Muscle layer of duodenum (tissue), 2 donors: Measurements from ENCODE around the gene SLC31A1.
"Not testable (repeated sequence)": the region's sequence is repeated elsewhere in the genome, so short reads cannot be mapped to it uniquely, and the experiment has no call there.

Source experiments
- H3K27ac ChIP-seq: one replicate; pipeline ENCODE4 v1.7.0; 2013; ENCODE audit warnings: mild to moderate bottlenecking, low read length
- H3K27me3 ChIP-seq: one replicate; pipeline ENCODE4 v1.7.0; 2013; ENCODE audit warnings: low read depth, mild to moderate bottlenecking, control low read depth, low read length
- H3K36me3 ChIP-seq, 2 donors: one replicate each; pipeline ENCODE4 v1.7.0; 2013; ENCODE audit warnings: low read length in 2 of 2, control low read depth in 1 of 2, mild to moderate bottlenecking in 1 of 2; ENCODE audit not compliant: insufficient read depth in 2 of 2, control insufficient read depth in 1 of 2
- H3K4me1 ChIP-seq, 2 donors: one replicate each; pipeline ENCODE4 v1.7.0; 2013; ENCODE audit warnings: low read length in 2 of 2, mild to moderate bottlenecking in 2 of 2, control low read depth in 1 of 2, moderate library complexity in 1 of 2; ENCODE audit not compliant: insufficient read depth in 2 of 2, control insufficient read depth in 1 of 2
- H3K4me3 ChIP-seq, 2 donors: one replicate each; pipeline ENCODE4 v1.7.0; 2013; ENCODE audit warnings: low read length in 2 of 2, low read depth in 1 of 2, mild to moderate bottlenecking in 1 of 2
- H3K9me3 ChIP-seq, 2 donors: one replicate each; pipeline ENCODE4 v1.7.0; 2013; ENCODE audit warnings: low read length in 2 of 2, control low read depth in 1 of 2, mild to moderate bottlenecking in 1 of 2; ENCODE audit not compliant: control insufficient read depth in 1 of 2
- donor health status: healthy.

The SLC31A1 gene

DNA sequence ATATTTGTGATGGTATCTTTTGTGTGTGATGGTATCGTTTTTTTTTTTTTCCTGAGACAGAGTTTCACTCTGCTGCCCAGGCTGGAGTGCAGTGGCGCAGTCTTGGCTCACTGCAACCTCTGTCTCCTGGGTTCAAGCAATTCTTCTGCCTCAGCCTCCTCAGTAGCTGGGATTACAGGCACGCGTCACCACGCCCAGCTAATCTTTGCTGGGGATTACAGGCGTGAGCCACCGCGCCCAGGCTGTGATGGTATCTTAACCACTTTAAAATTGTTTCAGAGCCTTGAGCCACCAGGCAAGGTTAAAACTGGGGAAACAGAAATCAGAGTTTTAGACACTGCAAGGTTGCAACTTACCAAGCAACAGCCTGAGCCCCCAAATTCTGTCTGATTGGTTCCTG lies 74.9 kb downstream of the SLC31A1 start:
- H3K27me3 ChIP-seq, H3K4me1 ChIP-seq, H3K27ac ChIP-seq, H3K9me3 ChIP-seq, H3K4me3 ChIP-seq: not testable (repeated sequence)
- peaks cover 10 to 23% of the 10 kb centered on the region in 2 donors for H3K36me3 ChIP-seq

DNA sequence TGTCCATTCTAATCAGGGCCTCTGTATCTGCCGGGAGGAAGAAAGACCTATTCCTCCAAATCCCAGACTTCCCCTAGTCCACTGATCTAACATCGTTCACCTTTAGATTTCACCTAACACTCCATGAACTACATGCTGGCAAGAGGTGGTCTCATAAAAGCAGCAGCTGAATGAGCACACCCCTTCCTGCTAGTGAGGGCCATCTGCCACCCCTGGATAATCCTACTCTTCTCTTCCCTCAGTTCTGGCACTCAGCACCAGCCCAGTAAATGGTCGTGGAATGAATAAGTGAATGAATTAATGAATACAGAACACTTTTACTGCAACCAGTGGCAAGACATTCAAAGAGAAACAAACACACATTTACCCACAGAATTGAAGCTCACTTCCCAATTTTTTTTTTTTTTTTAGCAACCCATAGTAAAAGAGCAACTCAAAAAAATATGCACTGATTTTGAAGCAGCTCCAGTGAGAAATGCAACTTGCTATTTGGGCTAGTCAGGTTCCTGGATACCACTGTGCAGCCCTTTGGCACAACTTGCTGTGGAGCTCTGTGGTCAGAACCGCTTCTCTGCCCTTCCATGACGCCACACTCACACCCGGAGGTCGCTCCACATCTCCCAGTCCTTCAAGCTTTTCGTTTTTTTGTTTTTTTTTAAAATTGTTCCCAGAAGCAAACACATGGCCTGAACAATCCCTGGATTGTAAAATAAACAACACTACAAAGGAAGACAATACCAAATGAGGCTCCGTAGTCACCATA lies 75.6 kb downstream of the SLC31A1 start:
- no peaks in the 10 kb centered on the region for H3K27me3 ChIP-seq
- no peaks in the 10 kb centered on the region for H3K9me3 ChIP-seq
- peaks cover 6 to 16% of the 10 kb centered on the region in 2 donors for H3K36me3 ChIP-seq
- no peak overlapping the region for H3K4me3 ChIP-seq
- no peaks in the 10 kb centered on the region for H3K4me1 ChIP-seq
- no peak overlapping the region for H3K27ac ChIP-seq

DNA sequence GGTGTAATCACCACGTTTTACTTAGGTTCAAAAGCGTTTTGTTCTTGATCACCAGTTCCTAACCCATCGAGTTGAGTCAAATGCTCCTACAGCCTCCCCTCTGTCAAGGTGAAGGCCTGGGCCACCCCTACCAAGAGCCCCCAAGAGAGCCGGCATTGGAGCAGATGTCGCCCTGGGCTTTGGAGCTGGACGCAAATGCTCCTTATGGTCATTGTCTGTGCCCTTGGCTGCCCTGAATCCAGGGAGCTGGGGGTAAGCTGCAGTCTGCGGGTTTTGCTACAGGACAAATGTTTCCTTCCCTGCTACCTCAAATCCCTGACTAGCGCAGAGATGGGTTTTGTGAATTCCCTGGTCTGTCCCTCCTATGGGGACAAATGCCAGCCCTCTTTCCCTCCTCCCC lies 77.0 kb downstream of the SLC31A1 start:
- Histone ChIP-seq H3K4me3 (no peak overlapping the region), H3K4me1 (no peaks in the 10 kb centered on the region), H3K9me3 (no peaks in the 10 kb centered on the region), H3K27me3 (no peaks in the 10 kb centered on the region), H3K27ac (no peak overlapping the region), H3K36me3 (peaks cover 0 to 3% of the 10 kb centered on the region in 2 donors)

DNA sequence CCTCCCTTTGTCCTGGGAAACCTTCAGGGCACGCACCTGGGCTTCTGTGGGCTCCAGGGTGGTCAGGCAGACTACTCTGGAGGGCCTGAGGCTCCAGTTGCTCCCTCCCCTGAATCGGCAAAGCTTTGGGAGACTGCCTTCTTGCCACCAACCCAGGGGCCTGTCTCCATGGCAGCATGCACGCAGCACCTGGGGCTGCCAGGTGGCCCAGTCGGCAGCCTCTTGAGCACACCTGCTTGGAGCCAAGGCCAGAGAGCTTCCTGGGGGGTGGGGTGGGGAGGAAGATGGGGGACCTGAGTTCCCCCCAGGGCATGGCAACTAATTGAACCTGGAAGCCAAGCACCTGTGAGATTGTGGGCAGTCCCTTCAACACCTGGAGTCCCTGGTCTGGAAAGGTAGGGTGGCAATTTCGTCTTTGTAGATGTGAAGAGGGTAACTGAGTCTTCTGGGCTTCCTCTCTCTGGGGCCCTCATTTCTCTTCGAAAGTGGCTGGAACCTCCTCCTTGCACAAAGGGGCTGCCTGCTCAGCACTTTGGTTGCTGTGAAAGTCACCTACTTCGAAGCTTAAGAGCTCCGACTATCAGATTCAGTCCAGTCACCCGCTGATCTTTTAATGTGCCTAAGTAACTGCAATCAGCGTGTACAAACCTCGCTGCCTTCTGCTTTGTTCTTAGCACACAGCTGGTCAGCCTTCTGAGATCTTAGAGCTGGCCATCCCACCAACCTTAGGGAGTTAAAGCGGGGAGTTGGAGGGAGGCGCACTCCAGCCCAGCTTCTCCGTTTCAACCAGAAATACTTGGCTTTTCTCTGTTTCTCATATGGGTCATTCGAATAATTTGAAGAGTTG lies 77.8 kb downstream of the SLC31A1 start:
- H3K4me3 ChIP-seq = no peak overlapping the region
- no peak overlapping the region for H3K27ac ChIP-seq

DNA sequence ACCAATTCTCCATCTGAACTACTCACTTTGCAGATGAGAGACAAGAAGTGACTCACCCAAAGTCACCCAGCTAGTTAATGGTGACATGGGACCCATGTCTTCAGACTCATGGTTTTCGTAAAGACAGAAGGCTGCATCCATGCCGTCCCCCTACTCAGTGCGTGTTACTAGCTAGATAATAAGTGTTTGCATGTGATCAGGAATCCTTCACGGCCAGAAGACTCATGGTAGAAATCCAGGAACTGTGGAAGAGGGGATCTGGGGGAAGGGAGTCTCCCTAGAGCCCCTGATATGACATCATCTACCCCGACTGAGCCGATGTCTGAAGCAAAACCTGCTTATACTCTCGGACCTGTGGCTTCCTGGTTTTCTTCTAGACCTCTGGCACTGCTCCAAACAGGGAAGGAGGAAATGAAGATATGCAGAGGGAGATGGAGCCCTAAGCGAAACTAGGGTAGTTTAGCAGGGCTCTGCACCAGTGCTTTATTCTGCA lies 78.5 kb downstream of the SLC31A1 start:
- Histone ChIP-seq H3K36me3 (no peaks in the 10 kb centered on the region), H3K27ac (no peak overlapping the region), H3K4me1 (no peaks in the 10 kb centered on the region), H3K4me3 (no peak overlapping the region), H3K27me3 (no peaks in the 10 kb centered on the region), H3K9me3 (no peaks in the 10 kb centered on the region)

More for the DNA sequence above, 77.8 kb downstream of the SLC31A1 start:
- no peaks in the 10 kb centered on the region for H3K9me3 ChIP-seq
- no peaks in the 10 kb centered on the region for H3K4me1 ChIP-seq
- no peaks in the 10 kb centered on the region for H3K36me3 ChIP-seq
- H3K27me3 ChIP-seq = no peaks in the 10 kb centered on the region

DNA sequence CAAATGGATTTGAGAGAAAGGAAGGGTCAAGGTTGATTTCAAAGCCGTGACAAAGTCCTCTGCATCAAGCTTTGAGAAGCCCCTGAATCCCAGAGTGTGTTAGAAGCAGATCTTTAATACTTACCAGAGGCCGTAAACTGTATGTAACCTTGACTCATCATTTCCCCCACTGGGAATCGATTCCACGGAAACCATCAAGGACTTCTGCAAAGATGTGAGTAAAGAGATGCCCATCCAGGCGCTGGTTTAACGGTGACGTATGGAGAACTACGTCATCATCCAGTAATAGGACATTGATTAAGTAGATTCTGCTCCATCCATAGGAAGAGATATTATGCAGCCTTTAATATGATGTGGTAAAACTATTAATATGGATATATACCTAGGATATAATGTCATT lies 80.2 kb downstream of the SLC31A1 start:
- Histone ChIP-seq H3K27ac (no peak overlapping the region), H3K4me3 (no peak overlapping the region), H3K36me3 (no peaks in the 10 kb centered on the region), H3K27me3 (no peaks in the 10 kb centered on the region), H3K9me3 (no peaks in the 10 kb centered on the region), H3K4me1 (no peaks in the 10 kb centered on the region)

DNA sequence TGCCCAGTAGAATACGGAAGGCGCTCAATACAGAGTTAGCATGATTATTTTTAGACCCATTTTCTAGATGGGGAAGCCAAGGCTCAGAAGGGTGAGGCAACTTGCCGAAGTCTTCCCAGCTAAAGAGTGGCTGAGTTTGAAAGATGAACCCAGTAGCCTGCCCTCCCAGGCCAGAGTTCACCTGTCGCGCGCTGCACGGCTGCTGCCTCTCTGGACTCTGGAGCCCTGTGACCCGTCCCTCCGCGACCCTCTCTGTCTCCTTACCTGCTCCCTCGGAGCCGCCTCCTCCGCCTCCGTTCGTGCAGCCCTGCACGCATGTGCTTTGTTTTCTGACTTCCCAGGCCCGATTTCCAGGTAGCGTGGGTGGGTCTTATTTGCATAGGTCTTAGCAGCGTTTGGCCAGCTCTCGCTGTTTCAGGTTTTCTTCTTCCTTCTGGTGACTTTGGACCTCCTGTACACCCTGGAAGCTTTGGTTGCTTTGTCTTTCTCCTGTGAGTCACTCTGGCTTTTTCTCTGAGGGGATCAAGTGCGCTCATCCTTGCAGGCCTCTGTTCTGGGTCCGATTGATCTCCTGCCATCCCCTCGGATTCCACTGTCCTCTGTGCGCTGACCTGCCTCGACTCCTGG lies 81.6 kb downstream of the SLC31A1 start, which contains the start of gene RNF183:
Gene RNF183 (minus strand): TSS at position 585 of the 627 bp plus-strand sequence. CDS start 5,192 bp downstream, outside the sequence.
- H3K27ac ChIP-seq = no peak within 1 kb of the TSS
- H3K4me3 ChIP-seq = no peak within 1 kb of the TSS
- no peaks in the 10 kb centered on the region for H3K27me3 ChIP-seq
- H3K4me1 ChIP-seq = no peaks in the 10 kb centered on the region
- H3K9me3 ChIP-seq = no peaks in the 10 kb centered on the region
- H3K36me3 ChIP-seq = no peaks in the 10 kb centered on the region

DNA sequence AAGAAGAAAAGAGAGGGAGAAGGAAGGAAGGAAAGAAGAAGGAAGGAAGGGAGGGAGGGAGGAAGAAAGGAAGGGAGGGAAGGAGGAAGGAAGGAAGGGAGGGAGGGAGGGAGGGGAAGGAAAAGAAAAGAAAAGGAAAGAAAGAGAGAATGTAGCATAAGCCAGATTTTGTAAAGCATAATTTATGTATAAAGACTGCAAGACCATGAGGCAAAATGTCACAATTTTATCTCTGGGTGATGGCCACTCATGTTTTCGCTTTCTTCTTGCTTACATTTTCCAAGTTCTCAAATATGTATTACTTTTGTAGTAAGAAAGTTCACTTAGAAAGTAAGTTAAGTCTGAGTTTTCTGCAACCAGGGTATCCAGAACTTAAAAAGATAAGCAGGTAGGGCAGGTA lies 85.2 kb downstream of the SLC31A1 start:
- Histone ChIP-seq H3K4me3 (no peak overlapping the region), H3K36me3 (no peaks in the 10 kb centered on the region), H3K27me3 (no peaks in the 10 kb centered on the region), H3K27ac (no peak overlapping the region), H3K9me3 (no peaks in the 10 kb centered on the region), H3K4me1 (no peaks in the 10 kb centered on the region)

DNA sequence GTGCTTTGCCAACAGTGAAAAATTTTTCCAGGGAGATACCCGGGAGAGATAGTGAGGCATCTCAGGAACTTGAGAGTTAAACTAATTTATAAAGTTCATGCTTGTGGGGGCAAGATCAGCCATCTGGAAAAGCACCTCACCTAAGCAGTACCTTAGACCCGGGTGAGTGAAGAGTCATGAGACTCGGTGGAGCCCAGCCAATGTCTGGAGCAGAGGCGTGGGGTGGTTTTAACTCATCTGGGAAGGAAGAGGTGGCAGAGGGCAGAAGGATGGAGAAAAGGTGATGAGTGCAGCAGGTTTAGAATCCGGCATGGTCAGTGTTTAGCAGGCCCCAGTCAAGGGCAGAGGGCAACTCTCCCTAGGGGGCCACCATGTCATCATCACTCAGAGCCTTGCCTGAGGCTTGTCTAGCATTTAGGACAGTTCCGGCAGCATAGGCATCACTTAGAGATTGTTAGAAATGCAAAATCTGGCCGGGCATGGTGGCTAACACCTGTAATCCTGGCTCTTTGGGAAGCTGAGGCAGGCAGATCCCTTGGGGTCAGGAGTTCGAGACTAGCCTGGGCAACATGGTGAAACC lies 86.1 kb downstream of the SLC31A1 start:
- Histone ChIP-seq H3K4me1 (no peaks in the 10 kb centered on the region), H3K27me3 (no peaks in the 10 kb centered on the region), H3K27ac (no peak overlapping the region), H3K9me3 (no peaks in the 10 kb centered on the region), H3K4me3 (no peak overlapping the region), H3K36me3 (no peaks in the 10 kb centered on the region)

DNA sequence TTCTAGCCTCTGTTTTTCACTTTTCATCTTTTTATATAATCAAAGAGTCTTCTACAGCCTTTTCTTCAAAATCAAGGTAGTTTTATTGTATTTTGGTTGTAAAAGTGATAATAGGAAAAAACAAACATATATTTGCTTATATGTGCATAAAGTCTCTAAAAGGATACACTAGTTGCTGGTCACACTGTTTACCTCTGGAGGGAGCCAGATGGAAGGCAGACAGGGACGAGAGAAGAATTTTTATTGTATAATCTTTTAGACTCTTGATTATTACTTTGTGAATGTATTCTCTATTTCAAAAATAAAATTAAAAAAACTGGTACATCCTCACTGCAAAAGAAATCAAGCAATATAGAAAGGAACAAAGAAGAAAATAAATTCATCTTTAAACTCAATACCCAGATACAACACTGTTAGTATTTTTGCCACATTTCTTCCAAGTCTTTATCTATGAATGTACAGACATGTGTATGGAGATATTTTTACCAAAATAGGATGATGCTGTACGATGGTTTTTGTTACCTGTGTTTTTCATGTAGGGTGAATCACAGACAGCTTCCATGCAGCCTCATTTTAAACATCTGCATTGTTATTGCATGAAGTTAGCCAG lies 88.0 kb downstream of the SLC31A1 start:
- Histone ChIP-seq H3K27ac (no peak overlapping the region), H3K9me3 (no peaks in the 10 kb centered on the region), H3K4me1 (no peaks in the 10 kb centered on the region), H3K4me3 (no peak overlapping the region), H3K27me3 (no peaks in the 10 kb centered on the region), H3K36me3 (no peaks in the 10 kb centered on the region)
